Mesodermal cell (in vitro differentiated cells): ENCODE results near the gene GNG13.
A peak's percentile ranks its signal among the peaks of the same experiment; 100 is the strongest.

Experiments used
- H3K27ac ChIP-seq: 2 replicates; pipeline ENCODE4 v1.7.0; 2013; ENCODE audit warnings: mild to moderate bottlenecking, low read depth, low read length, moderate library complexity; ENCODE audit not compliant: severe bottlenecking
- H3K36me3 ChIP-seq: 2 replicates; pipeline ENCODE4 v1.7.1; 2013; ENCODE audit warnings: mild to moderate bottlenecking, low read length, moderate library complexity; ENCODE audit not compliant: control insufficient read depth, insufficient read depth
- H3K4me1 ChIP-seq: one replicate; pipeline ENCODE4 v1.7.1; 2013; ENCODE audit warnings: mild to moderate bottlenecking, low read length; ENCODE audit not compliant: insufficient read depth, control insufficient read depth, poor library complexity, severe bottlenecking
- H3K4me3 ChIP-seq: 2 replicates; pipeline ENCODE4 v1.7.0; 2013; ENCODE audit warnings: low read length, control low read depth, mild to moderate bottlenecking; ENCODE audit not compliant: insufficient read depth, poor library complexity, severe bottlenecking; ENCODE audit errors: extremely low read depth
- H3K9me3 ChIP-seq: 2 replicates; pipeline ENCODE4 v1.7.1; 2013; ENCODE audit warnings: mild to moderate bottlenecking, low read length, moderate library complexity; ENCODE audit not compliant: control insufficient read depth
- WGBS, 2 experiments: methylation state at CpG; one replicate each; pipeline ENCODE4 v1.1.5; 2013; ENCODE audit warnings: missing lambda C conversion rate in 2 of 2; ENCODE audit not compliant: insufficient coverage in 2 of 2; 5-methylcytosine and 5-hydroxymethylcytosine counted together

GNG13 gene

DNA sequence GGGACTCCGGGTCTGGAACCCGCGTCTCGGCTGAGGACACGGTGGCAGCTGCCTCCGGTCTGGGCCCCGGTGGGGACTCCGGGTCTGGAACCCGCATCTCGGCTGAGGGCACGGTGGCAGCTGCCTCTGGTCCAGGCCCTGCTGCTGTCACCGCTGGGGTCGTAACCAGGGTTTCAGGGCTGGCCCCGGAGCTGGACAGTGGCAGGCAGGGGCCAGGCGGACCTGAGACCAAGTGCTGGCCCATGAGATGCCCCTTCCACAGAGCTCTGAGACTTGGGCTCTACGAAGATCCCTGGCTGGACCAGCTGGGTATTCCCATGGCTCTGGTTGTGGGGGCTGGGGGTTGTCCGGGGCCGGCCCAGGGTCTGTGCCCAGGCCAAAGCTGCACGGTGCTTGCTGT lies 16.1 kb downstream of the GNG13 start:
- WGBS, 2 experiments: 97% methylated on average over 12 to 19 of the region's 19 CpGs
- H3K27ac ChIP-seq: no peak overlapping the region

GRCh38 chr16:783404-784161 lies 17.0 kb downstream of the GNG13 start:
- no peak overlapping the region for H3K4me3 ChIP-seq
- no peaks in the 10 kb centered on the region for H3K9me3 ChIP-seq
- WGBS, 2 experiments: 84 to 88% methylated on average over 12 to 15 of the region's 17 CpGs
- H3K4me1 ChIP-seq: peaks cover 2% of the 10 kb centered on the region
- no peak overlapping the region for H3K27ac ChIP-seq
- H3K36me3 ChIP-seq: peaks cover 22% of the 10 kb centered on the region

More for the DNA sequence above, 16.1 kb downstream of the GNG13 start:
- no peak overlapping the region for H3K4me3 ChIP-seq
- H3K4me1 ChIP-seq: no peaks in the 10 kb centered on the region
- no peaks in the 10 kb centered on the region for H3K9me3 ChIP-seq
- peaks cover 22% of the 10 kb centered on the region for H3K36me3 ChIP-seq

DNA sequence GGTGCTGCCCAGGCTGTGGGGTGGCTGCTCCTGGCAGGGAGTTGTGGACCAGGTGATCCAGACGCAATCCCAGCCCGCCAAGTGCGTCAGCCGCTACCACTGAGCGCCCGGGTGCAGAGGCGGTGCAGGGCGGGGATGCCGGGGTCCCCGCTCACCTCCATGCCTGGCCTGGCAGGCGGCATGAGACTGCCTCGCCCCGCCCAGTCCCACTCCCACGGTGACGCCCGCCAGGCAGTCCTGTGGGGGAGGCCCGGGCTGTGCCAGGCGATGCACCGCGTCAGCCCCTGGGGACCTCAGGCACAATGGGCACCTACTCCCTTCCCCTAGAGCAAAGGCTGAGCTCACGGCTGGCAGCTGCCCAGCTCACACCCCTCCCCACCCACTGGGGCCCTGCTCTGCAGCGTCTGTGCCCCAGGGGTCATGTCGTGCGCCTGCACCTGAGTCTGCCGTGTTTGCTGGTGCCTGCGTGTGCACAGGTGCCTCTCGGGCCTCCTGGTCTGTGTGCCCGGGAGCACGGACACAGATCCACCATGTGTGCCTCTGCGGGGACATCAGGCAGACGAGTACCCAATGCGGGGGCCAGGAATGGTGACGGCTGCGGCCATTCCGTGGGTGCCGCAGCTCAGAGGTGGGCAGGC lies 17.6 kb downstream of the GNG13 start:
- Histone ChIP-seq H3K9me3 (no peaks in the 10 kb centered on the region), H3K27ac (no peak overlapping the region), H3K4me1 (peaks cover 9% of the 10 kb centered on the region), H3K4me3 (no peak overlapping the region), H3K36me3 (peaks cover 22% of the 10 kb centered on the region)
- WGBS, 2 experiments: 90 to 92% methylated on average over 34 to 36 of the region's 36 CpGs

- Histone ChIP-seq H3K27ac (no peak overlapping the region), H3K9me3 (no peaks in the 10 kb centered on the region), H3K4me3 (no peak overlapping the region), H3K36me3 (peaks cover 22% of the 10 kb centered on the region), H3K4me1 (peaks cover 13% of the 10 kb centered on the region)
- WGBS, 2 experiments: 70 to 80% methylated on average over 6 of the region's 6 CpGs
These were observed 18.3 kb downstream of the GNG13 start for GRCh38 chr16:782258-782657.

GRCh38 chr16:781346-782010 lies 19.1 kb downstream of the GNG13 start:
- peaks cover 16% of the 10 kb centered on the region for H3K36me3 ChIP-seq
- no peaks in the 10 kb centered on the region for H3K9me3 ChIP-seq
- H3K27ac ChIP-seq: no peak overlapping the region
- whole genome bisulfite sequencing, 2 experiments: 76 to 83% methylated on average over 18 to 19 of the region's 19 CpGs
- no peak overlapping the region for H3K4me3 ChIP-seq
- H3K4me1 ChIP-seq: peaks cover 13% of the 10 kb centered on the region

DNA sequence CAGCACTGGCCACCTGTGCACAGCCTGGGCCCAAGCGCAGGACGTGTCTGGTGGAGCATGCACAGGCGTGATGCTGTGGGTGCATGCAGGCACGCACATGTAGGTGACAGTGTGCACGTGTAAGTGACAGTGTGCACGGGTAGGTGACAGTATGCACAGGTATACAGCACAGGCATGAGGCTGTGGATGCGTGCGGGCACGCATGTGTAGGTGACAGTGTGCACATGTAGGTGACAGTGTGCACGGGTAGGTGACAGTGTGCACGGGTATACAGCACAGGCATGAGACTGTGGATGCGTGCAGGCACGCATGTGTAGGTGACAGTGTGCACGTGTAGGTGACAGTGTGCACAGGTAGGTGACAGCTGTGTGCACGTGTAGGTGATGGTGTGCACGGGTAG lies 20.2 kb downstream of the GNG13 start:
- WGBS, 2 experiments: 90% methylated on average over 16 of the region's 16 CpGs
- Histone ChIP-seq H3K9me3 (no peaks in the 10 kb centered on the region), H3K4me1 (peaks cover 13% of the 10 kb centered on the region), H3K27ac (no peak overlapping the region), H3K4me3 (no peak overlapping the region), H3K36me3 (peaks cover 6% of the 10 kb centered on the region)

GRCh38 chr16:779561-779960 lies 21.0 kb downstream of the GNG13 start:
- no peaks in the 10 kb centered on the region for H3K9me3 ChIP-seq
- peaks cover 13% of the 10 kb centered on the region for H3K4me1 ChIP-seq
- no peak overlapping the region for H3K4me3 ChIP-seq
- H3K27ac ChIP-seq: no peak overlapping the region
- H3K36me3 ChIP-seq: no peaks in the 10 kb centered on the region
- WGBS, 2 experiments: 73 to 90% methylated on average over 9 to 12 of the region's 13 CpGs

DNA sequence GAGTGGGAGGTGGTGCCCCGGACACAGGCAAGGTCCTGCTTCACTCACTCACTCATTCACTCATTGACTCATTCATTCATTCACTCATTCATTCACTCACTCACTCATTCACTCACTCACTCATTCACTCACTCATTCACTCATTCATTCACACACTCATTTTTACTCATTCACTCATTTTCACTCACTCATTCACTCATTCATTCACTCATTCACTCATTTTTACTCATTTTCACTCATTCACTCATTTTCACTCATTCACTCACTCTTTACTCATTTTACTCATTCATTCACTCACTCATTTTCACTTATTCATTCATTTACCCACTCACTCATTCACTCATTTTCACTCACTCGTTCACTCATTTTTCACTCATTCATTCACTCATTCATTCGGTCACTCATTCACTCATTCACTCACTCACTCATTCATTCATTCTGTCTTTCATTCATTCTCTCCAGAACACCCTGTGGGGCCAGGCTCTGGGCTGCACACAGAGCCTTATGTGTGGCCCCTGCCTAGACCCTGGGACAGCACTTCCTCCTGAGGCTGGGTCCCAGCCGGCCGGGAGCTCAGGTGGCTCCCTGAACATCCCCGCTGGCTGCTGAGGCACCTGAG lies 21.5 kb downstream of the GNG13 start:
- Histone ChIP-seq H3K36me3 (no peaks in the 10 kb centered on the region), H3K4me3 (no peak overlapping the region), H3K4me1 (peaks cover 13% of the 10 kb centered on the region), H3K9me3 (no peaks in the 10 kb centered on the region), H3K27ac (no peak overlapping the region)
- 91 to 92% methylated on average over 5 to 6 of the region's 6 CpGs for WGBS, 2 experiments

- no peak overlapping the region for H3K27ac ChIP-seq
- H3K9me3 ChIP-seq: no peaks in the 10 kb centered on the region
- H3K4me3 ChIP-seq: no peak overlapping the region
- no peaks in the 10 kb centered on the region for H3K36me3 ChIP-seq
- H3K4me1 ChIP-seq: peaks cover 13% of the 10 kb centered on the region
- 89 to 91% methylated on average over 9 to 11 of the region's 11 CpGs for WGBS, 2 experiments
These were observed 22.1 kb downstream of the GNG13 start for GRCh38 chr16:778447-778846.

- Histone ChIP-seq H3K9me3 (no peaks in the 10 kb centered on the region), H3K4me3 (no peak overlapping the region), H3K36me3 (no peaks in the 10 kb centered on the region), H3K27ac (peak overlapping the region; percentile 36), H3K4me1 (peaks cover 13% of the 10 kb centered on the region)
- WGBS, 2 experiments: 66 to 69% methylated on average over 7 to 8 of the region's 16 CpGs
These were observed 22.7 kb downstream of the GNG13 start for GRCh38 chr16:777826-778225.
